OCI-M2 (cell line): ENCODE data around the gene ACAP3.

Experiments
- DNase-seq: peaks from one replicate; lab custom pipeline; 2025; ENCODE audit not compliant: unreplicated experiment; lab: John Stamatoyannopoulos, UW

ACAP3 gene

GRCh38 chr1:1272341-1273208 lies 35.2 kb downstream of the ACAP3 start:
- DNase-seq = no peak

- DNase-seq = no peak
Observed at GRCh38 chr1:1270813-1271212, 36.9 kb downstream of the ACAP3 start.

- DNase-seq = no peak
Observed at GRCh38 chr1:1268284-1268682, 39.4 kb downstream of the ACAP3 start.

- DNase-seq = no peak
Observed at GRCh38 chr1:1267488-1268283, 40.0 kb downstream of the ACAP3 start.

- no peak for DNase-seq
Observed at GRCh38 chr1:1264868-1265272, 42.9 kb downstream of the ACAP3 start.

- no peak for DNase-seq
Observed at GRCh38 chr1:1264026-1264425, 43.7 kb downstream of the ACAP3 start.

GRCh38 chr1:1262758-1263157 lies 45.0 kb downstream of the ACAP3 start:
- no peak for DNase-seq

GRCh38 chr1:1262071-1262470 lies 45.7 kb downstream of the ACAP3 start:
- no peak for DNase-seq

GRCh38 chr1:1260843-1261560 lies 46.7 kb downstream of the ACAP3 start:
- no peak for DNase-seq

GRCh38 chr1:1259951-1260600 lies 47.7 kb downstream of the ACAP3 start:
- no peak for DNase-seq

- no peak for DNase-seq
Observed at GRCh38 chr1:1259540-1259939, 48.2 kb downstream of the ACAP3 start.

GRCh38 chr1:1259119-1259488 lies 48.6 kb downstream of the ACAP3 start:
- no peak for DNase-seq

GRCh38 chr1:1256956-1257871 lies 50.5 kb downstream of the ACAP3 start:
- DNase-seq = no peak

GRCh38 chr1:1255611-1256010 lies 52.1 kb downstream of the ACAP3 start:
- no peak for DNase-seq

GRCh38 chr1:1255078-1255477 lies 52.7 kb downstream of the ACAP3 start:
- DNase-seq = no peak

GRCh38 chr1:1254667-1254998 lies 53.1 kb downstream of the ACAP3 start:
- DNase-seq = no peak

- DNase-seq = no peak
Observed at GRCh38 chr1:1253972-1254666, 53.6 kb downstream of the ACAP3 start.

- no peak for DNase-seq
Observed at GRCh38 chr1:1253314-1253713, 54.4 kb downstream of the ACAP3 start.

- DNase-seq = no peak
Observed at GRCh38 chr1:1250786-1251284, 56.9 kb downstream of the ACAP3 start.
